NCI-H2227 (cell line): Measurements from ENCODE around the gene RFC4.
"Not testable (repeated sequence)": the region's sequence is repeated elsewhere in the genome, so short reads cannot be mapped to it uniquely, and the experiment has no call there.

Source experiments
- DNase-seq: peaks from one replicate; lab custom pipeline; 2025; ENCODE audit not compliant: unreplicated experiment; lab: John Stamatoyannopoulos, UW

The RFC4 gene, protein sequence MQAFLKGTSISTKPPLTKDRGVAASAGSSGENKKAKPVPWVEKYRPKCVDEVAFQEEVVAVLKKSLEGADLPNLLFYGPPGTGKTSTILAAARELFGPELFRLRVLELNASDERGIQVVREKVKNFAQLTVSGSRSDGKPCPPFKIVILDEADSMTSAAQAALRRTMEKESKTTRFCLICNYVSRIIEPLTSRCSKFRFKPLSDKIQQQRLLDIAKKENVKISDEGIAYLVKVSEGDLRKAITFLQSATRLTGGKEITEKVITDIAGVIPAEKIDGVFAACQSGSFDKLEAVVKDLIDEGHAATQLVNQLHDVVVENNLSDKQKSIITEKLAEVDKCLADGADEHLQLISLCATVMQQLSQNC

DNA sequence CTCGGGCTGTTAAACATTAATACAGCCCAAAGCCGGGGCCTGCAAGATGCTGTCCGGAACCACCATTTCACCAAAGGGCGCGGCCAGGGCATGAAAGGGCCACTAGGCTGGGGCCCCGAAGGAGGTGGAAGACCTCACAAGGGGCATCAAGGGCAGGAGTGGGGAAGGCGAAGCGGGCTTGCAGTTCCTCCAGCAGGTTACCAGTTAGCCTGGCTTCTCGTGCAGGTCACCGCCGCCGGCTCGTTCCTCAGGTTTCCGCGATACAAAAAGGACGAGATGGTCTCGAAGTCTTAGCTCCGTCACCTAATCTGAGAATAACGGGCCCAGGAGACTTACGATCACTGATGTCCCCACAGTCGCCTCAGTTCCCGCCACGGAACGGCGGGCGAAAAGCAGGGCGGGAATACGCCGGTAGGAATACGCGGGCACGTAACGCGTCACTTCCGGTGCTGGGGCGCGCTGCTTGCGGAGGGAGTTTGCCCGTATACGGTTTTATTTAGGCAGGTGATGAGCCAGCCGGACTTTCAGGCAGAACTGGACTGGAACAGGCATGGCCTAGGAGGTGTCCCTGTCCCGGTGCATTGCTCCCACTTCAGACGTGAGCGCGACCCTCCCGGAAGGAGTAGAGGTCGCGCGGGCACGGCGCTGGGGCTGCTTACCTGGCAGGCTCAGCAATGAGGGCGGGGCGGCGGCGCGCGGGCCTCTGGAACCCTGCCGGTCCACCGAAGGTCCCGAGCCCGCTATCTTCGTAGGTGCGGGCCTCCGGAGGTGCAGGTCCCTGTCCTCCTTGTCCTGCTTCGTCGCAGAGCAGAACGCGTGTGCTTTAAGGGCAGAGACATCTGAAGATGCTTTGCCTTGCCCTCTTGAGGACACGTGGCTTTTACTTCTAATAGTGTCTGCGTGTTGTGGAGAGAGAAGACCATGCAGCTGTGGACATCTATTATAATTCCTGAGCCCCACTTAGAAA is at the start of gene RFC4:
TSS of gene RFC4 (minus strand) at position 394 of the 967 bp plus-strand sequence. CDS start 1,769 bp downstream, outside the sequence.
- DNase-seq: peak; percentile 91

DNA sequence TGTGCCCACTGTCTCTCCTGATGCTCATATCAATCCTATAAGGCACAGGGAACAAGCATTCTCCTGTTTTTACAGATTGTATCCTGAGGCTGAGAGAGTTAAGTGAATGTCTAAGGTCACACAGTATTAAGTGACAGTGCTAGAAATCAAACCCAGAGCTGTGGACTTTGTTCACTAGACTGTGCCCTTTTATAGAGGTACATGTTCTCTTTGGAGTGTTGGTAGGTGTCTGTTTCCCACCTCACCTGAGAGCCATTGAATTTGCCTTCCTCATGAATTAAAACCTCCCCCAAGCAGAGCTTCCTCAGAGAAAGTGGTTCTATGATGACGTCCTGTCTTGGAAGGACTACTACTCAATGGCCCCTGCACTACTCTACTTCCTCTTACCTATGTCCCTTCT is 48.7 kb upstream of the RFC4 start:
- no peak for DNase-seq

DNA sequence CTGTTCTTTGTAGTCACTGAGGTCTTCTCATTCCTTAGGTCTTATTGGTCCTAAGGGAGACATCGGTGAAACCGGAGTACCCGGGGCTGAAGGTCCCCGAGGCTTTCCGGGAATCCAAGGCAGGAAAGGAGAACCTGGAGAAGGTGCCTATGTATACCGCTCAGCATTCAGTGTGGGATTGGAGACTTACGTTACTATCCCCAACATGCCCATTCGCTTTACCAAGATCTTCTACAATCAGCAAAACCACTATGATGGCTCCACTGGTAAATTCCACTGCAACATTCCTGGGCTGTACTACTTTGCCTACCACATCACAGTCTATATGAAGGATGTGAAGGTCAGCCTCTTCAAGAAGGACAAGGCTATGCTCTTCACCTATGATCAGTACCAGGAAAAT is 47.9 kb upstream of the RFC4 start:
- DNase-seq: no peak

DNA sequence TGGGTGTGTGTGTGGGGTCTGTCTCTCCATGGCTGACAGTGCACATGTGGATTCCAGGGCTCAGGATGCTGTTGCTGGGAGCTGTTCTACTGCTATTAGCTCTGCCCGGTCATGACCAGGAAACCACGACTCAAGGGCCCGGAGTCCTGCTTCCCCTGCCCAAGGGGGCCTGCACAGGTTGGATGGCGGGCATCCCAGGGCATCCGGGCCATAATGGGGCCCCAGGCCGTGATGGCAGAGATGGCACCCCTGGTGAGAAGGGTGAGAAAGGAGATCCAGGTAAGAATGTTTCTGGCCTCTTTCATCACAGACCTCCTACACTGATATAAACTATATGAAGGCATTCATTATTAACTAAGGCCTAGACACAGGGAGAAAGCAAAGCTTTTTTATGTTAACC is 46.7 kb upstream of the RFC4 start:
- no peak for DNase-seq

DNA sequence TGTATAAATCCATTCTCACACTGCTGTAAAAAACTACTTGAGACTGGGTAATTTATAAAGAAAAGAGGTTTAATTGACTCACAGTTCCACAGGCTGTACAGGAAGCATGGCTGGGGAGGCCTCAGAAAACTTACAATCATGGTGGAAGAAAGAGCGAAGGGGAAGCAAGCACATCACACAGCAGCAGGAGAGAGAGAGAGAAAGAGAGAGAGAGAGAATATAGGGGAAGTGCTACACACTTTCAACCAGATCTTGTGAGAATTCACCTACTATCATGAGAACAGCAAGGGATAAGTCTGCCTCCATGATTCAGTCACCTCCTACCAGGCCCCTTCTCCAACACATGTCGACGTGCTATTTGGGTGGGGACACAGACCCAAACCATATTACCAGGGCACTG is 45.6 kb upstream of the RFC4 start:
- DNase-seq: not testable (repeated sequence)

DNA sequence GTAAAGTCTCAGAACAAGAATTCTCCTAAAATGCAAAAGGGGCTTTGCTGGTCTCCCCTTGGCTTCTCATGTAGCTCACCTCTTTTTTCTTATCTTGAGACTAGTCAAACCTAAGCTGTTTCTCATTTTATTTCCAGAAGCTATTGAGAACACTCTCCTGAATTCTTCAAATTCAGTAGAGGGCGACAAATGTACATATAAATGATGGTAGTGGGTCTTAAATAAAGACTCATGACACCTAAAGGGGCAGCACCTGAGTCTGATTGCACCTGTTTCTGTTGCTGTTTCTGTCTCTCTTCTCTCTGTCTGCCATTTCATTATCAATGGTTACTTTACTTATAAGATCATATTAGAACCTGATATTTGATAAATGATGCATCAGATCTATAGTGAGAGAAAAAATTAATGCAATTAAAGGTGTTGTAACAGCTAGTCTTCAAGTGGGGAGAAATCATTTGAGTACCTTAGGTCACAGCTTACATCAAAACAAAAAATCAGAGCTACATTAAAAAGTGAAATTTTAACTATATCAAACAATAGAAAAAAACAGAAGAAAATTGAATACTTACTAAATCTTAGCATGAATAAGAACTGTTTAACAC is 43.2 kb upstream of the RFC4 start:
- DNase-seq: peak; percentile 43

DNA sequence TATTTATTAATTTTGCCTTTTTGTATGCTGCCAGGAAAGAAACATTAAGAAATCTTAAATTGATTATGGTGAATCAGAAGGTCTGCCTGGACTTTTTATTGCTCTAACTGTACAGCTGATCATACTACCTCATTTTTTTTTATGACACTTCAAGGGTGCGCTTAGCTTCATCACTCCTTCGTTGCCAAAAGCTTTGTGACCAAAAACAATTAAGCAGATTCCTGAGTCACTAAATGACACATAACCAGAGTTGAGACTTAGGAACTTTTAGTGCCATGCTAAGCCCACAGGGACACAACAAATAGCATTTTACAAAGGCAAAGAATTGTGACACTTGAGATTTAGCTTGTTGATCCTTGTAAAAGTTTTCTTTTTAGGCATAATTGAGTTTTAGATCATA is 41.2 kb upstream of the RFC4 start:
- DNase-seq: no peak

DNA sequence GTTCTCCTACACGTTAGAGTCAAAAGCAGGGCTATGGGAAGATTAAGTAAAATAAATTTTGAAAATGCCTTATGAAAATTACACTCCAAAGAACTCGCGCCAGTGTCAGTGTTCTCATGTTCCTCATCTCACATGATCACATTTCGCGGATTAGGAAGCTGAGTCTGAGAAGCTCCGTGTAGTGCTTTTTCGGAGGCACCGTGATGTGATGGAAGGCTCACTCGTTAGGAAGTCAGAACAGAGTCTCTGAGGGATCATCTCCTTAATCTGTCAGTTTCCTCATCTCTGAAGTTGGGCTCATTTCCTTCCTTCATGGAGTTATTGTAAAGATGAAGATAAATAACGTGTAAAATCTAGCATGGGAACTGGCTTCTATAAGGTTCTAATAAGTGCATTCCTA is 39.5 kb upstream of the RFC4 start:
- DNase-seq: no peak

DNA sequence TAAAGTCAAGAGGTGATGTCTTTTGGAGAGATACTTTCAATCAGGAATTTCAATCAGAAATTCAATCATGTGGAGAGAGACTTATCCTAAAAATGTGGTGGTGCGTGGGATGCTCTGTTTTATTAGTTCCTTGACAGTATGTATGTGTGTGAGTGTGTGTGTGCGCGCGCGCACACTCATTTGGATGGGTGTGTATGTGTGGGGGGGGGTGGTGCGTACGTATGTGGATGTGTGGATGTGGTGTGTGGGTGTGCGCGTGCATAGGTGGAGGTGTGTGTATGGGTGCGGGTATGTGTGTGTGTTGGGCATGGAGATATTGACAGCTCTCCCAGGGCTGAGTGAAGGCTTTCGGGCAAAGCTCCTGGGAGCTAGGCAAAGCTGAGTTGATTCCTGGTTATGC is 38.6 kb upstream of the RFC4 start:
- no peak for DNase-seq

DNA sequence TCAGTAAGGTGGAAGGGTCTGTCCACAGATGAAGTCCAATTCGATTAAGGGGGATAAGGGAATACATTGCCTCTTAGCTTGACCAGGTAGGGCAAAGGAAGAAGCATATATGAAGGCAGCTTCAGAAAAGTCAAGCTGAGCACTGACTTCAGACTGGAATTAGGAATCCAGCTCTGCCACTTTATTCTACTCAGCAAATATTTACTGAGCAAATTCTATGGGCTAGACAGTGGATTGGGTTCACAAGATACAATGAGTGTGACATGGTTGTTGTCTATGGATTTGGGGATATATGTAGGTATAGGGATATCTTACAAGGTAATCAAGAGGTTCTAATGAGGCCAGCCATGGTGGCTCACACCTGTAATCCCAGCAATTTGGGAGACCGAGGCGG is 36.8 kb upstream of the RFC4 start:
- no peak for DNase-seq

DNA sequence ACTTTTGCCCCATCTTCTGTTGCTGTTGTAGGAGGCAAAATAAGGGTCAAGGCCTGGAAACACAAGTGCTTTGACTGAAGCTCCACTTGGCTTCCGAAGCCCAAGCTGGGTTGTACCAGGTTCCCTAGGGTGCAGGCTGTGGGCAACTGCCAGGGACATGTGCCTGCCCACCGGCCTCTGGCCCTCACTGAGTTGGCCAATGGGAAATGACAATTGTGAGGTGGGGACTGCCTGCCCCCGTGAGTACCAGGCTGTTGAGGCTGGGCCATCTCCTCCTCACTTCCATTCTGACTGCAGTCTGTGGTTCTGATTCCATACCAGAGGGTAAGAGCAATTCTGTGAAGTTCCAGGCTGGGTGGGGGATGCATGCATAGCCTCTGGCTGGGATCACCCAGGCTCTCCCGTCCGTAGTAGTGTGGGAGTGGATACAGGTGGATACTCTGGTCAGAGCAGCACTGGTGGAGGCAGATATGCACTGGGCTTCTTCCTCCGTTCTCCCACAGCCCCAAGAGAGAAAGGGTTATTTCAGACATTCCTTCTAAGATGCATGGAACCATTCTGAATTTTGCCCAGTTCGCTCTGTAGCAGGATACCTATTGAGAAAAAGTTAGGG is 36.2 kb upstream of the RFC4 start, which contains the start of gene ADIPOQ:
TSS of gene ADIPOQ (plus strand) at position 285 of the 613 bp plus-strand sequence. CDS start 10,349 bp downstream, outside the sequence.
- DNase-seq: no peak

DNA sequence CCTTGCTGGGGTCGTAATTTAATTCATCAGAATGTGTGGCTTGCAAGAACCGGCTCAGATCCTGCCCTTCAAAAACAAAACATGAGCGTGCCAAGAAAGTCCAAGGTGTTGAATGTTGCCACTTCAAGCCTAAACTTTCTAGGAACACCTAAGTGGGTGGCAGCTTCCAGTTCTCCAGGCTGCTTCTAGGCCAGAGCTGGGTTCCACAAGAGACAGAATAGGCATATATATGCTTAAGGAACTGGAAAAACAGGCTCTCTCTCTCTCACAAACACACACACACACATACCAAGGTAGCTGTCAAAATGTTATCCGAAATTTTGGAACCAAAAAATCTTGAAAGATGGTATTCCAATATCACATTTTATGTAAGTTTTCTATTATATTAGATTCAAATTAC is 35.3 kb upstream of the RFC4 start:
- no peak for DNase-seq

DNA sequence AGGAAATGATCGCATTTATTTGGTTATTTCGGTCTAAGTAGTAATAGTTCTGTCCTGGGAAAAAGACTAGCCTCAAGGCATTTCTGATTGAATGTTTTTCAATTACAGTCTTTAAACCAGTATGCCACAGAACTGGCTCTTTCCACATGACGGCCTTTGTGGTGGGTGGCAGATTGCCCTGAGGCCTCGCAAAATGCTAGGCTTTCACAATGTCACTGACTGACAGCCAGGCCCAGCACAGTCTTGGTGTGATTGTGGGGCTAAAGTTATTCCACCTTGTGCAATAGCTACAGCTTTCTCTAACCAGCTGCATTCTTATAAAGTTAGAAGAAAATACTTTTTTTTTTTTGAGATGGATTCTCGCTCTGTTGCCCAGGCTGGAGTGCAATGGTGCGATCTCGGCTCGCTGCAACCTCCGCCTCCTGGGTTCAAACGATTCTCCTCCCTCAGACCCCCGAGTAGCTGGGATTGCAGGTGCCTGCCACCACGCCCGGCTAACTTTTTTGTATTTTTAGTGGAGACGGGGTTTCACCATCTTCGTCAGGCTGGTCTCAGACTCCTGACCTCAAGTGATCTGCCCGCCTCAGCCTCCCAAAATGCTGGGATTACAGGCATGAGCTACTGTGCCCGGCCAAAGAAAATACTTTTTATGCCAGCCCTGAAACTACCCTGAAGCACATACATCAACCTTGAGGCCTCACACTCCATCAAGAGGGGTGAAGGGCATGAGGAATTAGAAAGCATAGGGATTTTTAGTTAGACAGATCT is 33.8 kb upstream of the RFC4 start:
- no peak for DNase-seq

DNA sequence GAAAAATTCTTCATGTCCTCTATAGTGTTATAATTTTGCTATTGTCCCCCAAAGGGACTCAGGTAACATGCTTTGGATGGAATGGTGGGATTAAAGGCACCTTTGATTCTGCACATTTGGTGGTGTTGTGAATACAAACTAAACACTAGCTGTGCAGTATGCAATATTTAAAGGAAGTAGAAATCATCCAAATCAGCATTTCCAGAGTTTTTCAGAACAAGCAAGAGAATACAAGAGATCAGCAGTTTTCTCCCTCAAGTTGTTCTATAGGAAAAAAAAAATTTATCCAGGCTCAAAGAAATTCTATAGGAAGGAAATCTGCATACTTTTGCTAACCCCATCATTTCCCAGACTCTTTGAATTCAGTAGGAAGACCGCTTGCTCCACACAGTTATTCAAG is 26.0 kb upstream of the RFC4 start:
- DNase-seq: no peak

DNA sequence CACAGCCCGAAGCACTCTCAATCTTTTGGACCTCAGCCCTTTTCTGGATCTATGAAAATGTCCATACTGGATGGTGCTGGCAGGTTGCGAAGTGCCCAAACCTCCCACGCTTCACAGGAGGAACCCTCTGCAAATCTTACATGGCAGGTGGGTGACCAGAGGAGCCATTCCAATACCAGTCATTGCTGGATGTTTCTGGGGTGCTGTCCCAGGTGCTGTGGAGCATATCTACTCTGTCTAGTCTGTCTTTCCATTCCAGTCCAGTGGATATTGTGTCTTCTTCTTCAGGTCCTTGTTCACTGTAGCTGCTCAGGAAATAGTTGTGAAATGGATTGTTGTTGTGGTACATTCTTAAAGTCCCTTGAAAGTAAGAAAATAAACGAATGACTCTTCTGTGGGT is 25.5 kb upstream of the RFC4 start:
- no peak for DNase-seq

DNA sequence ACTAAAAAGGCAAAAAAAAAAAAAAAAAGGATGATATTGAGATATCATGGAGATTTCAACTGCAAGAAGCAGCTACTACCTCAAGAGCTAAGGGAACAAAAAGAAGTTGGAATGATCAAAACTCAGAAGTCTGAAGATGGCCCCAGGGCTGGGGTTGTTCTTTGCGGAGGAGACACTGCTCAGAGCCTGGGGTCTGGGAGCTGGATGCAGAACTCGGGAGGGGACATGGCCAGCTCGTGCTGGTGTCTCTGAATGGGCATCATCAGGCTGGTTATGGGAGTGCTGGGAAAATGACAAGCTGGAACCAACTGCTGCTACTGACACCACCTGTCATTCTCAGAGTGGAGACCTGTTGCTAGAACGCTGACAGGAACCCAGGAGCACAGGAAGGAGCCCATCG is 22.1 kb upstream of the RFC4 start:
- DNase-seq: no peak

DNA sequence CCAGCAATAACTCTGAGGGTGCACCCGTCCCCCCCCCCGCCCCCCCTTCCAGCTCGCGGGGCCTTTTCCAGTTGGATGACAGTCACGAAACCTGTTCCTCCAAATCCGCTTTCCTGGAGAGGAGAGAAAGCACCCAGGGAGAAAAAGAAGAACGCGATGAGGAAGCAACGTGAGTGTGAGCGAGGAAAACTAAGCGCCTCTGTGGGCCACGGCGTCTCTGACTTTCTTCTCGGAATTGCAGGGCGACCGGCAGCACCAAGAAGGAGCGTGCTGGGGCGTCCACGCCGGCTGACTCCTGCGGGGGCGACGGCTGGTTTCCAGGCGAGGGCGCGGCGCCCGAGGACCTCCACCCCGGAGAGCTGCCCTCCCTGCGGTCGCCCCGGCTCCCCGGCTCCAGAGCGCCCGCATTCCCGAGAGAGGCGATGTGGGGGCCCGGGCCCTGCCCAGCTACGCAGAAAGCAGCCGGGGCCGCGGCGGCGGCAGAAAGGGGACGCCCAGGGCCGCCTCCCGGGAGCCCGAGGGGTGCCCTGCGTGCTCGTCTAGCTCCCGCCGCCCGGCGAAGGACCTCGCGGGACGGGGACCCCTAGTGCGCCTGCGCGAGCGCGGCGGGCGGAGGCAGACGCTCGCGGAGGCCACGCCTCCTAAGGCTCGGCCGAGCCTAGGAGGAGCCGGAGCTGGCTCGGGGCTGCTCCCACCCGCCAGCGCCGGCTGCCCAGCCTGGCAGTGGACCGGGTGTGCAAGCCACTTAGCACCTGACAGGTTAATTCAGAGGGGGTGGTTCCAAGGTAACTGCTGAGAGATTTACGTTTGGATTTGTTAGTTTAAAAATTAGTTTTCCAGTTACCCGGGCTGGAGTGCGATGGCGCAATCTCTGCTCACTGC is 20.9 kb upstream of the RFC4 start:
- peak; percentile 94 for DNase-seq

DNA sequence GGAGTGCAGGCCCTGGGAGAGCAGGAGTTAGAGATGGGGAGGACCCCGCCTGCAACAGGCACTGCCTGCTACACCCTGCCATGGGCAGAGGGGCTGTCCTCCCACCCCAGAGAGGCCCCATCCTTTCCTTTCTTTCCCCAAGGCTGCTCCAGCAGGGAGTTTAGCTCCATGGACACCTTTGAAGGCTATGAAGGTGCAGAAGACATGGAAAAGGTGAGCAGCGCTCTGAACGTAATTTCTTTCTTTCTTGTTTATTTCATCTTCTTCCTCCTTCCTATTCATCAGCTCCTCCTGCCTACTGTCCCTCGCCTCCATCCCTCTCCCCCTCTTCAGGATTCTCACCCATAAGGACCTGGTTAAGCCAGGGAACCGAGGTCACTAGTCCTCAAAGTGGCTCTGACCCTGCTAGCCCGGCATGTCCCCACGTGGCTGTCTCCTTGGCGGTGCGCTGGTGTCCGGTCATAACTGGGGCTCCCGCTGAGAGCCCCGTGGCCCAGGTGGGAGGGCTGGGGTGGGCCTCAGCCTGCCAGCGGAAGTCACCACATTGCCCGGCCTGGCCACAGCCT is 20.2 kb upstream of the RFC4 start:
- DNase-seq: no peak

DNA sequence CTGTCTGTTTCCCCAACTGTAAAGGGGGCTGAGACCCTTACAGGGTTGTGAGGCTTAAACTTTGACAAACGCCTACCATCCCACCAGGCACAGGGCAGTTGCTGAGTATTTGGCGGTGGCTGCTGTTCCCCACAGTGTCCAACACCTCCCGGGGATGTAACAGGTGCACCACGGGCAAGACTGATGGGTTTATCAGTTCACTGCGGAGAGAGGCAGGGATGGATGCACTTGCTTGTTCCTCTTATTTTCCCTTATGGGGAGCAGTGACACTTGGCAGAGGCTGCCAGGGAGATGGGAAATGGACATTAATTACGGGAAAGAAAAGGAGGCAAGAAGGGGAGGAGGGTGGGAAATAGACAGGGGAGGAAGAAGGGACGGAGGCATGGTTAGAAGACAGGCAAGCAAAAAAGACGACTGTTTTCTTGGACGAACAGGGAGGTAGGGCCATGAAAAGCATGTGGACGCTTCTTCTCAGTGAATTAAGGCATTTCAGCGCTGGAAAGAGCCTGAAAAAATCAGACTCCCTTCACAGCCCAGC is 19.7 kb upstream of the RFC4 start:
- DNase-seq: no peak
